Esophagus squamous epithelium (tissue), 5 donors: ENCODE results near the gene CCNL1. TPM values are rescaled to one million over a fixed set of nuclear protein-coding genes. Genes with fewer than 3 reads are reported as not detected.

Experiments used
- DNase-seq: peaks from one replicate; lab custom pipeline; 2025; lab: John Stamatoyannopoulos, UW
- H3K27ac ChIP-seq, 4 donors: fragments of 200-600 bp; sonication (generic); one replicate each; pipeline ENCODE4 v1.5.1; 2016 to 2019; ENCODE audit warnings: mild to moderate bottlenecking in 1 of 4
- H3K27me3 ChIP-seq, 4 donors: fragments of 200-600 bp; sonication (generic); 1 replicate in 3 of 4; 2 replicates in 1 of 4; pipeline versions ENCODE4 v1.5.1 to v1.6.0; 2017 to 2021; ENCODE audit warnings: antibody characterized with exemption in 1 of 4
- H3K36me3 ChIP-seq, 3 donors: fragments of 200-600 bp; sonication (generic); one replicate each; pipeline ENCODE4 v1.5.1; 2016 to 2019
- H3K4me1 ChIP-seq, 3 donors: fragments of 200-600 bp; sonication (generic); one replicate each; pipeline ENCODE4 v1.5.1; 2017 to 2019
- H3K4me3 ChIP-seq, 4 donors: fragments of 200-600 bp; sonication (generic); 1 replicate in 3 of 4; 2 replicates in 1 of 4; pipeline ENCODE4 v1.5.1; 2016 to 2019; ENCODE audit warnings: mild to moderate bottlenecking in 2 of 4, moderate library complexity in 1 of 4
- H3K9me3 ChIP-seq, 3 donors: fragments of 200-600 bp; sonication (generic); one replicate each; pipeline ENCODE4 v1.5.1; 2016 to 2019
- CTCF ChIP-seq, 6 experiments: fragments of 450-650 bp in 4 of 6; fragments of 200-600 bp in 2 of 6; sonication (generic) in 2 of 6; IDR thresholded peaks; one replicate each; pipeline ENCODE4 v1.5.1; 2016 to 2019; ENCODE audit warnings: antibody characterized with exemption in 6 of 6, mild to moderate bottlenecking in 4 of 6, moderate library complexity in 4 of 6
- POLR2A ChIP-seq, 4 donors: fragments of 450-650 bp; IDR thresholded peaks; one replicate each; pipeline ENCODE4 v1.6.1; 2017; ENCODE audit warnings: antibody characterized with exemption in 4 of 4, mild to moderate bottlenecking in 4 of 4, moderate library complexity in 3 of 4
- WGBS, 2 donors: methylation state at CpG; one replicate each; pipeline ENCODE4 v1.1.5; 2018; 5-methylcytosine and 5-hydroxymethylcytosine counted together
- intact Hi-C: fragments of 100-400 bp; cut with DNase I; formaldehyde crosslinking; loops from one replicate; pipeline ENCODE4 v1.15.0; 2022
- total RNA-seq, 4 donors: library from RNA; depleted of rRNA; stranded (reverse); fragments of >200 nt; gene quantifications; one replicate each; pipeline ENCODE4 v1.1.0, GENCODE V29; 2016
- donor health status: DM: yes; HTN: yes; CAD: no.

CCNL1 gene
- total RNA-seq, 4 donors from 2014 or later = 51.0 to 185 (median 121) TPM

GRCh38 chr3:157125101-157125500 is 34.8 kb downstream of the CCNL1 start:
- H3K27me3 ChIP-seq = peaks cover 0 to 4% (median 0%) of the 10 kb centered on the region in 4 donors
- H3K9me3 ChIP-seq = no peaks in the 10 kb centered on the region
- H3K4me1 ChIP-seq = peaks cover 6 to 19% (median 13%) of the 10 kb centered on the region in 3 donors
- H3K4me3 ChIP-seq = no peak overlapping the region
- intact Hi-C loops = no loop called here
- no peak overlapping the region for H3K27ac ChIP-seq
- TF ChIP-seq POLR2A (IDR thresholded peaks at IDR 0.05) (no peak), CTCF (IDR thresholded peaks at IDR 0.05) (no peak)
- DNase-seq = no peak
- no peaks in the 10 kb centered on the region for H3K36me3 ChIP-seq

DNA sequence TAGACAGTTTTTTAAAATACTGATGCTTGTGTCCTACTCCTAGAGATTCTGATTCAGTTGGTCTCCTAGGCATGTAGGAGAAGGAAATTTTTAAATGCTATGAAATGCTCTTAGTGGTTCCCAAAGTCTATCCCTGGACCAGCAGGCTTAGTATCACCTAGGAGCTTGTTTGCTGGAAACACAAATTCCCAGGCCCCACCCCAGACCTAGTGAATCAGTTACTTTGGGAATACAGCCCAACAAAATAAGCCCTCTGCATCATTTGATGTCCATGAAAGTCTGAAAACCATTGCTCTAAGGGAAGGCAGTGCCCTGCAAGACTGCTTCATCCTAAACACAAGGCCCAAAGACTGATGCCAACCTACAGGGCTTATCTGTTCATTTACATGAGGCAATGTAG is 36.3 kb downstream of the CCNL1 start:
- Histone ChIP-seq H3K9me3 (no peaks in the 10 kb centered on the region), H3K27ac (no peak overlapping the region), H3K36me3 (no peaks in the 10 kb centered on the region), H3K4me1 (peaks cover 0 to 5% (median 0%) of the 10 kb centered on the region in 3 donors), H3K4me3 (no peak overlapping the region), H3K27me3 (peaks cover 0 to 9% (median 0%) of the 10 kb centered on the region in 4 donors)
- intact Hi-C loops = no loop called here
- TF ChIP-seq CTCF (IDR thresholded peaks at IDR 0.05) = no peak
- no peak for TF ChIP-seq POLR2A (IDR thresholded peaks at IDR 0.05)
- no peak for DNase-seq

GRCh38 chr3:157122832-157123427 is 37.0 kb downstream of the CCNL1 start:
- Histone ChIP-seq H3K27ac (no peak overlapping the region), H3K27me3 (peaks cover 0 to 12% (median 0%) of the 10 kb centered on the region in 4 donors), H3K4me3 (no peak overlapping the region), H3K4me1 (no peaks in the 10 kb centered on the region), H3K36me3 (no peaks in the 10 kb centered on the region), H3K9me3 (no peaks in the 10 kb centered on the region)
- DNase-seq = no peak
- 88 to 90% methylated on average over 2 to 3 of the region's 3 CpGs for WGBS, 2 donors
- intact Hi-C loops = no loop called here
- TF ChIP-seq POLR2A (IDR thresholded peaks at IDR 0.05) (no peak), CTCF (IDR thresholded peaks at IDR 0.05) (no peak)

DNA sequence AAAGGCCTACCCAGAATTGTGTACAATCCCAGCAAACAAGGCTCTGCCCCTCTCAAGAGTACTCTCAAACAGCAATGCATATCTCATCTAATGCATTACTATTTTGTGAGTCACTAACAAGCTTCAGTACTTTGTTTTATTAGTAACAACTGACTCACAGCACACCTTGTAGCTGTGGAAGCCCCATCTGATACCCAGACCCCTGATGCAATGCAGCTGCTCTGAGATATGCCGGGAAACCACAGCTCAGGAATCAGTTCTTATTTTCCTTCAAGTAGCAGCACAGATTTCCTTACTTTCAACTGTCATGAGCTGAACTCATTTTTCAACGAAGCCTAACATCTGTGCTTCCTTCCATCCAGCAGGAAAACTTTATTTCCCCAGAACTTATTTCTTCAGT is 37.8 kb downstream of the CCNL1 start:
- Histone ChIP-seq H3K27ac (no peak overlapping the region), H3K4me1 (no peaks in the 10 kb centered on the region), H3K9me3 (no peaks in the 10 kb centered on the region), H3K4me3 (no peak overlapping the region), H3K27me3 (peaks cover 0 to 15% (median 0%) of the 10 kb centered on the region in 4 donors), H3K36me3 (no peaks in the 10 kb centered on the region)
- intact Hi-C loops = no loop called here
- 32 to 48% methylated on average over 2 of the region's 2 CpGs for WGBS, 2 donors
- DNase-seq = no peak
- TF ChIP-seq CTCF (IDR thresholded peaks at IDR 0.05) = no peak
- no peak for TF ChIP-seq POLR2A (IDR thresholded peaks at IDR 0.05)

GRCh38 chr3:157121522-157121921 is 38.4 kb downstream of the CCNL1 start:
- H3K27ac ChIP-seq = no peak overlapping the region
- WGBS, 2 donors = 81 to 92% methylated on average over 1 of the region's 1 CpG
- DNase-seq = no peak
- H3K4me1 ChIP-seq = no peaks in the 10 kb centered on the region
- intact Hi-C loops = no loop called here
- H3K9me3 ChIP-seq = no peaks in the 10 kb centered on the region
- peaks cover 0 to 15% (median 0%) of the 10 kb centered on the region in 4 donors for H3K27me3 ChIP-seq
- H3K4me3 ChIP-seq = no peak overlapping the region
- TF ChIP-seq POLR2A (IDR thresholded peaks at IDR 0.05) (no peak), CTCF (IDR thresholded peaks at IDR 0.05) (no peak)
- no peaks in the 10 kb centered on the region for H3K36me3 ChIP-seq
